ELF-1 (cell line): ENCODE results near the gene PTPRM.
A peak's percentile ranks its signal among the peaks of the same experiment; 100 is the strongest.

Source experiments
- DNase-seq: peaks from one replicate; pipeline ENCODE4 v3.0.0-alpha.2; 2016; ENCODE audit warnings: low read depth, low spot score

Gene PTPRM

DNA sequence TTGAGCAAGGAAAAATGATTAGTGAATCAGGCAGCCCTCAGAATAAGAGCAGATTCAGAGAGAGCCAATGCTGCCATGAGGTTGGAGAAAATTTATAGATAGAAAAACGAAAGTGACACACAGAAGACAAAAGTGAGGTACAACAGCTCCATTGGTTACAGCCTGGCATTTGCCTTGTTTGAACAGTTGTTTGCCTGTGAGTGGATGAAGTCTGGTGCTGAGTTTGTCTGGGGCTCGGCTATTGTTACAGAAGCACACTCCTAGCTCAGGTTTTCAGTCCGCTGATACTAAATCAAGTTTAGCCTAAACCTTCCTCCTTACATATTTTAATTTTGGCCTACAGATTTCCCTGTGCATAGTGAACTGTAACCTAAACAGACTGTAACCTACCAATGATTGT, 654.3 kb downstream of the PTPRM start:
- no peak for DNase-seq

DNA sequence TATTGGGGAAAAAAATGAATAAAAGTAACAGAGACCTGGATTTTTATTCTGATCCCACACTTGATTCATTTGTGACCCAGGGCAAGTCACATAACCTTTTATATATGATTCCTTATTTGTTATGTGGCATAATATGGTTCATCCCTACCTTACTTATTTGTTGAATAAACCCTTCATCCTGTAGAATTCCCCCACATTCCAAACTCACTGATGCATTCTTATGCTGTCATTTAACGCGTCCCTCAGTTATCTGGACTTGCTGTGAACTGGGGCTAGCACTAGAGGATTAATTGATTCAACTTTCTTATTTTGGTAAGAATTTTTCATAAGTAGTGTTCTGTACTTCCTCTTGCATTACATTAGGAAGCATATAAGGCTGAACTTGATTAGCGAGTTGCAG, 657.5 kb downstream of the PTPRM start:
- DNase-seq: no peak

DNA sequence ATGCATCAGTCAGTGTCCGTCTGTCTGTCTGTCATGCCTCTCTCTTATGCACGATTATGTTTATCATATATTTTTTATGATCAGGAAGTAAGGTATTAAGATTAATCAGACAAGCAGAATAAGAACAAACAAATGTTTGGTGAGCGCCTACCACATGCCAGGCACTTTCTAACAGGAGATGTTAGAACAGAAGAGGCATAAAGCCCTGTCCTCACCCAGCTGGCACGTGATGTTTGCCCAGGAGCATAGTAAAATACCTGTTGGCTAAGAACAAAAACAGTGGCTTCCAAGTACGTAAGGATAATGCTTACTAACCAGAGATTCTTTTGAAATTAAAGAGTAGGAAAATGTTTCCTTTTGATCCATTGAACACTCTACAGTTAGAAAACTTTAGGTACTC, 661.9 kb downstream of the PTPRM start:
- no peak for DNase-seq

GRCh38 chr18:8229787-8230186, 662.7 kb downstream of the PTPRM start:
- DNase-seq: no peak

DNA sequence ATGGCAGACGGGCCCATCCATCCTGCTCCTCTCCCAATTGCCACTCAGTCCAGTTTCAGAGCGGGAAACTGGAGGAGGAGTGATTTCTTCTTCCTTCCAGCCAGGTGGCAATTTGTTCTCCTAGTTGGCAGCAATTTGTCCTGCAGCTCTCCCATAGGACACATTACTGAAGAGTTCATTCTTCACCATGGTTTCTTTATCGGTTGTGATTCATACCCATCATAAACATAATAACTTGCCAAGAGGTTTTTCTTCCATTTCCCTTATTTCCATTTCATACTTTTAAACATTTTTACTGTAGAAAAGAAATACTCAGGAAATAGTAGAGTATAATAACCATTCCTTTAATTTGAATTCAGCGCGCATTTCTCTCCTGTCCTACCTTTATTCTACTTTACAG, 664.2 kb downstream of the PTPRM start:
- no peak for DNase-seq

DNA sequence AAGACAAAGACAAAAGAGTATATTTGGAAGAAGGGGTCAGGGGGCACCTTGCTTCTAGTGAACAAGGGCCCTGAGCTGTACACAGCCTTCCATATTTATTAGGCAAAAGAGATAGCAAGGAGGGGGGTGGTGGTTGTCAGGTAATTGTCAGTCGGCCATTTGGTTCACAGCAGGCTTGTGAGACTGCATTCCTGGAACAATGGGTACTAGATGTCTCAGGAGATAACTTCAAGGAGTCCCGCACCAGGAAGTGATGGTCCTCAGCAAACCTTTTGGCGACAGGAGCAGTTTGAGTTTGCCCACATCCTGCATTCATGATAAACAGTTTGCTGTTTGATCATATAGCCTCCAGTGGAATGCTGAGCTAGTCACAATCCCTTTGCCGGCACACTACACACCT, 665.7 kb downstream of the PTPRM start:
- DNase-seq: peak; percentile 92

DNA sequence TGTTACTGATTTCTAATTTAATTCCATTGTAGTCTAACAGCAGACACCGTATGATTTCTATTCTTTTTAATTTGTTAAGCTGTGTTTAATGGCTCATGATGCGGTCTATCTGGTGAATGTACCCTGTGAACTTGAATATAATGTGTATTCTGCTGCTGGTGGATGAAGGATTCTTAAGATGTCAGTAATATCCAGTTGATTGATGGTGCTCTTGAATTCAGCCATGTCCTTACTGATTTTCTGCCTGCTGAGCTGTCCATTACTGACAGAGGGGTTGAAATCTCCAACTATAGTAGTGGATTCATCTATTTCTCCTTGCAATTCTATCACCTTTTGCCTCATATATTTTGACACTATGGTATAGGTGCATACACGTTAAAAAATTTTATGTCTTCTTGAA, 668.8 kb downstream of the PTPRM start:
- DNase-seq: no peak

- DNase-seq: no peak
Measured at GRCh38 chr18:8238507-8238906, 671.4 kb downstream of the PTPRM start.

- no peak for DNase-seq
Measured at GRCh38 chr18:8241731-8242130, 674.6 kb downstream of the PTPRM start.

DNA sequence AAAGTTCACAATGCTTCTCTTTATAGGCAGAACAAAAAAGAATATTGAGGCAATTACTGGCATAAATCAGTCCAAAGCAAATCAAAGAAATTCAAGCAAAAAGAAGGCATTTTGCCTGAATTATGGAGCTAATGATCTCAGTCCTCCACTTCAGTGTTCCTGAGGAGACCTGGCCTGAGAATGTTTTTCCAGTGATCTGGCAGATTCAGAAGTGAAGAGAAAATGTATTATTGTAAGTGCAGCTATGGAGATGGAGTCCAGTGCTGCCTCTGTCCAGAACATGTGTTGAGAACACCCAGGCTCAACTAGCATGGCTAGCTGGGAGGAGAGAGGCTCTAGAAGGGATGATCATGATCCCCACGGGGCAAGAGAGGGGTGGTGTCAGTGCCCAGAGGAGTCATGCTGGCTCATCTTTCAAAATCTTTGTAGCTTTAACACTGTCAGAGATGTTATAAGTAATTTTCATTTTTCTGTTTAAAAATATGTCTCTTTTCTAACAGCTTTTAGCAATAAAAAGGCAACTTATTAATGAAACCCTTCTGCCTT, 675.1 kb downstream of the PTPRM start:
- no peak for DNase-seq

DNA sequence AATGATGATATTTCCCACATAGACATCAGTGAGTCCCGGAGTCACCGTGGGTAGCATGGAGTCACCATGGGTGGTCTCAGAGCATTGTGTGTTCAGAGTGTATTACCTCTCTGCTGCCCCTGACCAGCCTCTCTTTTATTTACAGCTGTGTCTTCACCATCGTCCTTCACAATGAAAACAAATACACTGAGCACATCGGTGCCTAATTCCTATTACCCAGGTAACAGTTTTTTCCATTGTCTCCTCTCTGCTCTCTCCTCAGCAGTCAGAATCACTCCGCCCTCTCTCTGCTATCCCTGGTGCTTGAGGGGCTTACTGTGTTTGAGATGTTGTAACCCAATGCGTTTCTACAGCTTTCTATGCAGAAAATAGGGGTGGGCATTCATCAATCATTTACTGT, 680.6 kb downstream of the PTPRM start:
- no peak for DNase-seq

DNA sequence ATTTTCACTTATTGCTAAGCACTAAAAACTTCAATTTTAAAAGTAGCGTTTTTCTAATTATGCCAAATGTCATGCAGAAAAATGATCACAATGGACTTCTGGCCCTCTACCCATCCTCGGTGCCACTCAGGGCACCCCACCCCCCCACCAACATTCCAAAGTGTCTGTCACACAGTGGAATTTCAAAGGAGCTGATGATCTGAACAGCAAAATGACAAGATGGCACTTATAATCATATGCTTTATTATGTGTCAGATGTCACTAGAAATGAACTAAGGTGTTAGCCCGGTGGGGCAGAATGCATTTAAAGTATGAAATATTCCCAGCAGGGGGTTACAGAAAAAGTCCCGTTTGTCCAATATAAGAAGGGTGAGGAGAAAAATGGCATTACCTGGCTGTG, 681.5 kb downstream of the PTPRM start:
- DNase-seq: no peak

DNA sequence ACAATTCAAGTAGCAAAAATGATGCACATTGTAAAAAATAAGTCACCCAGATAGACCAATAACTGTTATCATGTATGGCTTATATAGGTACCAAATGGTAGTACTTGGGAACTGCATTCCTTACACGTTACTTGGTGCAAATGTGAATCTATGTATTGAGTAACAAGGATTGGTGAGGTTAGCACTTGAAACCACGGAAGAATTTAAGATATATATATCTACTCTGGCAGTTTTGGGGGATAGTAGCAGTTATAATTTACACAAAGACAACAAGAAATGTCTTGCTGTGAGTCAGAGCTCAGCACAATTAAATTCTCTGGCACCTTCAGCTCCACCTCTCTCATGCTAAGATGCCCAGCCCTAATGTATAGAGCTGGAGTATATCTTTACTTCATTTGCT, 682.7 kb downstream of the PTPRM start:
- no peak for DNase-seq

- DNase-seq: no peak
Measured at GRCh38 chr18:8252371-8252770, 685.3 kb downstream of the PTPRM start.

DNA sequence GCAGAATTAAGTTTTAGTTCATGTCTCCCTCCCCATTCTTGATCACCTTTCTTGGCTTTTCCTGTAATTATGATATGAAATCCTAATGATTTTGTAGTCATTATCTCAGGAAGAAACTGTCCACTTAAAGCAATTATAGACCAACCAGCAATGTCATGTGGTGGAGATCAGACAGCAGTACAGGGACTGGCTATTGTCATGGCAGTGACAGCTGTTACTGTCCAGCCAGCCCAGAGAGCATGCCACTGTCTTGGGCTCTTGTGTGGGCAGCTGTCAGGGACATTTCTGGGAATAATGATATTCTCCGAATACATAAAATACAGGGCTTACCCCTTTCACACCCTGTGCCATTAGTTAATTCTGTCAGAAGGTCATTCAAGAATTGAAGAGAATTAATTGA, 686.8 kb downstream of the PTPRM start:
- no peak for DNase-seq

DNA sequence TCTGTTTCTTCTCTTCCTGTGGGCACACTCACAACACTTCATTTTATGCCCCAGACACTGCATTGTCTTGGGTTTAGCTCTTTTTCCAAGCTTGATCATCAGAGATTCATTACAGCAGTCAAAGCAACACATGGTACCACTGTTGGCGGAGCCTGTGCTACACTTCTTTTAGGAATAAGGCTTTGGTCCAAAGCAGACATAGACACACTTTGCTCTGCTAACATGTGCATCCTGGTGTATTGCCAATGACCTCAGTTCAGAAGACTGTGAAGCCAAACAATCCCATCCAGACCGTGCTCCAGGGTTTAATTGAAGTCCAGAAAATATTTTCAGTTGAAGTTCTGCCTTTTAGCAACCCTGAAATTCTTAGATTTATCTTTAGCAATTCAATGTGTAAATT, 687.5 kb downstream of the PTPRM start:
- DNase-seq: no peak

DNA sequence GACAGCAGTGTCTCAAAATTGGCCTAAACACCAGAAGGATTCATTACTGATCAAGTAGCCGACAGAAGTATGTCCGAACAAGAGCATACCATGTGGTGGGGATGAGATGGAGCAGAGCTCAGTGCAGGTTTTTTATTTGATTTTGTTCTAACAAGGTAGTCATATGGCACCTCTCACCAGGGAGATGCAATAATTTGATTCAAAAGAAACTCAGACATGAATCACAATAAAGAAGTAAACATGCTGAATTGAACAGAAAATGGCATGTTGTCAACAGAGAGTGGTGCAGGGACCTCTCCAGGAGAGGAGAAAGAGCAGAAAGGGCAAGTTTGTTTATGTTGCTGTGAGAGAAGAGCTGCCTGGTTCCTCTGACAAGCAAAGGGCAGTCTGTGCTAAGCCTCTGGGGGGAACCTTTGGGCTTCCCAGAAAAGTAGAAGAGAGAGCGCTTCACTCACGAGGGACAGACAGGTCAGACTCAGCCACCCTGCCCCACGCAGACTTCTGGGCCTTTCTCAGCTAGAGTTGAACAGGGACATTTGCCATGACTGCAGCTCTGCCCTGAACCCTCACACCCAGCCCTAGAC, 690.8 kb downstream of the PTPRM start:
- DNase-seq: peak; percentile 18

DNA sequence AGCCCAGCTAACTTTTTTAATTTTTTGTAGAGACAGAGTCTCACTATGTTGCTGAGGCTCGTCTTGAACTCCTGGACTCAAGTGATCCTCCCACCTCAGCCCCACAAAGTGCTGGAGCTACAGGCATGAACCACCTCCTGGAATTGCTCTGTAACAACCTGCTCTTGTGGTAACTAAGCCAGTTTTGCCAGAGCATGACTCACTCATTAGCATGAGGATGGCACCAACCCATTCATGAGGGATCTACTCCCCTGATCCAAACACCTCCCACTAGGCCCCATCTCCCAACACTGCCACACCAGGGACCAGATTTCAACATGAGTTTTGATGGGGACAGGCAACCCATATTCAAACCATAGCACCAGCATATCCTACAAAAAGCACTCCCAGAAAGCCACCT, 693.2 kb downstream of the PTPRM start:
- peak; percentile 26 for DNase-seq

DNA sequence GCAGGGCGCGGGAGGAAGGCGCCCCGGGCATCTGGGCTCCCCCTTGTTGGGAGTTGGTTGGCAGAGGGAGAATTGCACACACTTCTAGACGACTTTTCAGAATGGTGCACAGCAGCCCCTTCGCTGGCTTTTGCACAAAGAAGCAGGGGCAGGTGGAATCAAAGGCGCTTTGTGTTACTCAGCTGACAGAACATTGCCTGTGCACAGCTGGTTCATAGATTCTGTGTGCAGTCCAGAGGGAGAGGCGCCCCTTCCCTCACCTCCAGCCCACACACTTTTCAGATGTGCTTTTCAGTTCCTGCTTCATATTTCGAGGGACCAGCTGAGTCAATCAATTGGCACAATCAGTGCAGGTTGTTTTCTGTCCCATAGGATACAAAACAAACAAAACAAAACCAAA, 693.7 kb downstream of the PTPRM start:
- no peak for DNase-seq

DNA sequence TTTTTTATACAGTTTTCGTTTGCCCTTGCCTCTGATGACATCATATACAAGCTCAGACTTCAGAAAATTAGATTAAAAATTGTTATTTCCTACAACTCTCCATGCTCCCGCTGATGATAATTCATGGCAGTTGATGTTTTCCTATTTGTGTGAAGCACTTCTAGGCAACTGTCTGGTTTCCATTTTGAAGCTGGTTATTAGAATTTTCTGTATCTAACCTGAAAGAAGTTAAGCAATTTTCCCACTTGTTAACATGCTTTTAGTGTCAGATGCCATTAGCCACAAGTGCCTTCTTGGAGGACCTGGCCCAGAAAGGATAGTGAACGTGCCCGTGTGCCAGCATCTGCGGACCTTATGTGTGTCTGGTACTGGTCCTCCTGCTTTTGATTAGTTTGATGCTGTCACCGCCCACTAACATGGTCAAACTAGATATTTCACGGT, 694.6 kb downstream of the PTPRM start:
- DNase-seq: no peak

DNA sequence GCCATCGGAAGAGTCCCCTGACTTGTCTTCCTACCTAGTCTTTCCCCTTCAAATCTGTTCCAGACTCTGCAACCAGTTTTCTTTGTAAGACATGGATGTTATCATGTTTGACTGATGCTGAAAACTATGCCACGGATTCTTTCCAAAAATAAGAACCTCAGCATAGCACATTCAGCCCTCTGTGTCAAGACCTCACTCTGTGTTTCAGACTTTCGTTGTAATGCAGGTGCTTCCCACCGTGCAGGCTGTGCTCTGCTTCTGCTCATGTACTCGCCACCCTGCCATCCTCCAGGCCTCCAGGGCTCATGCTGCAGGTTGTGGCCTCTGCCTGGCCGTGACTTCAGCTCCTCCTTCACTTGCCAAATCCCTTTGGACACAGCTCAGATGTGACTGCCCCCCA, 695.1 kb downstream of the PTPRM start:
- DNase-seq: no peak

GRCh38 chr18:8264116-8264515, 697.0 kb downstream of the PTPRM start:
- no peak for DNase-seq

DNA sequence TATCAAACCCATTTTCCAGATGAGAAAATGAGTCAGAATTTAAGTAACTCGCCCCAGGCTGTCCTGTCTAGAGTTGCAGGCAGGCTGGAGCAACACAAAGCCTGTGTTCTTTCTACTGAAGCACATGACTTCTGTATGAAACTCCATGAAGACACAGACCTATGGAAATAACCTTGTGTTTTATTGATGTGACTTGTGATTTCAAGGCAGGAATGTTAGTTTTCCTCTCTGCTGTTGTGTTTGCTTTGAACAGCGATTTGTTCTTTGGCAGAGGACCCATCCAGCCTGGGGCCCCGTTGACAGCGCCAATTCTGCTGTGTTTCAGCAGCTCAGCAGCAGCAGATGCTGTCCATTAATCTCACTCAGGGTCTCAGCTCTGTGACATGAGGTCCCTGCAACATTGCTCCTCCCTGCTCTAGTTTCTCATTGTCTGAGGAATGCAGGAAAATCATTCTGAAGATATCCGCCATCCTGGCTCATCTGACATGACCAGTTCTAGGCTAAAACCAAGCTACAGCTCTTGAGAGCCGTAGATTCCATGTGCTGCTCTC, 697.8 kb downstream of the PTPRM start:
- peak; percentile 32 for DNase-seq

GRCh38 chr18:8272254-8272653, 705.1 kb downstream of the PTPRM start:
- DNase-seq: no peak
